ENCODE measurements around the gene KCND2. TPM values are rescaled to one million over a fixed set of nuclear protein-coding genes. Genes with fewer than 3 reads are reported as not detected.
A peak's percentile ranks its signal among the peaks of the same experiment; 100 is the strongest.

The KCND2 gene
- total RNA-seq, 1 donor from 2014 or later: 2.9 TPM

- TF ChIP-seq, protein P1, sequence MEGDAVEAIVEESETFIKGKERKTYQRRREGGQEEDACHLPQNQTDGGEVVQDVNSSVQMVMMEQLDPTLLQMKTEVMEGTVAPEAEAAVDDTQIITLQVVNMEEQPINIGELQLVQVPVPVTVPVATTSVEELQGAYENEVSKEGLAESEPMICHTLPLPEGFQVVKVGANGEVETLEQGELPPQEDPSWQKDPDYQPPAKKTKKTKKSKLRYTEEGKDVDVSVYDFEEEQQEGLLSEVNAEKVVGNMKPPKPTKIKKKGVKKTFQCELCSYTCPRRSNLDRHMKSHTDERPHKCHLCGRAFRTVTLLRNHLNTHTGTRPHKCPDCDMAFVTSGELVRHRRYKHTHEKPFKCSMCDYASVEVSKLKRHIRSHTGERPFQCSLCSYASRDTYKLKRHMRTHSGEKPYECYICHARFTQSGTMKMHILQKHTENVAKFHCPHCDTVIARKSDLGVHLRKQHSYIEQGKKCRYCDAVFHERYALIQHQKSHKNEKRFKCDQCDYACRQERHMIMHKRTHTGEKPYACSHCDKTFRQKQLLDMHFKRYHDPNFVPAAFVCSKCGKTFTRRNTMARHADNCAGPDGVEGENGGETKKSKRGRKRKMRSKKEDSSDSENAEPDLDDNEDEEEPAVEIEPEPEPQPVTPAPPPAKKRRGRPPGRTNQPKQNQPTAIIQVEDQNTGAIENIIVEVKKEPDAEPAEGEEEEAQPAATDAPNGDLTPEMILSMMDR (IDR thresholded peaks at IDR 0.05): no peak
- no peak for TF ChIP-seq EZH2 (IDR thresholded peaks at IDR 0.05)
- TF ChIP-seq EZH2phosphoT487 (IDR thresholded peaks at IDR 0.05): no peak
- Mint-ChIP-seq H3K4me3 (peak overlapping the region; percentile 99), H3K4me1 (peaks cover 7% of the 10 kb centered on the region), H3K36me3 (no peaks in the 10 kb centered on the region), H3K27ac (no peak overlapping the region), H3K9me3 (peaks cover 3% of the 10 kb centered on the region), H3K27me3 (ENCODE audit: insufficient read depth, low read depth) (peaks cover 13% of the 10 kb centered on the region)
- no peaks in the 10 kb centered on the region for H4K20me1 ChIP-seq (ENCODE audit: low read depth)
- peaks cover 5% of the 10 kb centered on the region for H3F3A ChIP-seq (ENCODE audit: low read depth)
- peaks cover 26% of the 10 kb centered on the region for H3K27me3 ChIP-seq
- H3K36me3 ChIP-seq: no peaks in the 10 kb centered on the region
- H3K9me3 ChIP-seq (ENCODE audit: low read depth): no peaks in the 10 kb centered on the region
- H3K4me1 ChIP-seq: no peaks in the 10 kb centered on the region
- H3K9ac ChIP-seq: no peak overlapping the region
- no peaks in the 10 kb centered on the region for H3K79me2 ChIP-seq (ENCODE audit: low read depth)
- no peak overlapping the region for H3K4me2 ChIP-seq
- H3K4me3 ChIP-seq: no peak overlapping the region
- DNase-seq (ENCODE audit: low spot score): peak; percentile 8
- no peak overlapping the region for H2AFZ ChIP-seq (replicated peaks)
- H3K27ac ChIP-seq: no peak overlapping the region
Measured at GRCh38 chr7:120274482-120274881, 1.5 kb downstream of the KCND2 start.

DNA sequence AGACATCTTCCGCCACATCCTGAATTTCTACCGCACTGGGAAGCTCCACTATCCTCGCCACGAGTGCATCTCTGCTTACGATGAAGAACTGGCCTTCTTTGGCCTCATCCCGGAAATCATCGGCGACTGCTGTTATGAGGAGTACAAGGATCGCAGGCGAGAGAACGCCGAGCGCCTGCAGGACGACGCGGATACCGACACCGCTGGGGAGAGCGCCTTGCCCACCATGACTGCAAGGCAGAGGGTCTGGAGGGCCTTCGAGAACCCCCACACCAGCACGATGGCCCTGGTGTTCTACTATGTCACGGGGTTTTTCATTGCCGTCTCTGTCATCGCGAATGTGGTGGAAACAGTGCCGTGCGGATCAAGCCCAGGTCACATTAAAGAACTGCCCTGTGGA is 1.9 kb downstream of the KCND2 start:
- Mint-ChIP-seq H3K36me3 (no peaks in the 10 kb centered on the region), H3K4me3 (peak overlapping the region; percentile 99), H3K9me3 (peaks cover 3% of the 10 kb centered on the region), H3K27ac (no peak overlapping the region), H3K27me3 (ENCODE audit: insufficient read depth, low read depth) (peaks cover 13% of the 10 kb centered on the region), H3K4me1 (peaks cover 7% of the 10 kb centered on the region)
- DNase-seq (ENCODE audit: low spot score): no peak
- no peaks in the 10 kb centered on the region for H3K4me1 ChIP-seq
- H3K4me3 ChIP-seq: no peak overlapping the region
- no peaks in the 10 kb centered on the region for H3K9me3 ChIP-seq (ENCODE audit: low read depth)
- no peaks in the 10 kb centered on the region for H4K20me1 ChIP-seq (ENCODE audit: low read depth)
- no peak overlapping the region for H3K4me2 ChIP-seq
- H3F3A ChIP-seq (ENCODE audit: low read depth): peaks cover 5% of the 10 kb centered on the region
- H2AFZ ChIP-seq (replicated peaks): no peak overlapping the region
- H3K79me2 ChIP-seq (ENCODE audit: low read depth): no peaks in the 10 kb centered on the region
- TF ChIP-seq EZH2 (IDR thresholded peaks at IDR 0.05) (no peak), EZH2phosphoT487 (IDR thresholded peaks at IDR 0.05) (no peak)
- TF ChIP-seq, protein P1 (IDR thresholded peaks at IDR 0.05): no peak
- H3K9ac ChIP-seq: no peak overlapping the region
- H3K27ac ChIP-seq: no peak overlapping the region
- H3K27me3 ChIP-seq: peaks cover 26% of the 10 kb centered on the region
- H3K36me3 ChIP-seq: no peaks in the 10 kb centered on the region

DNA sequence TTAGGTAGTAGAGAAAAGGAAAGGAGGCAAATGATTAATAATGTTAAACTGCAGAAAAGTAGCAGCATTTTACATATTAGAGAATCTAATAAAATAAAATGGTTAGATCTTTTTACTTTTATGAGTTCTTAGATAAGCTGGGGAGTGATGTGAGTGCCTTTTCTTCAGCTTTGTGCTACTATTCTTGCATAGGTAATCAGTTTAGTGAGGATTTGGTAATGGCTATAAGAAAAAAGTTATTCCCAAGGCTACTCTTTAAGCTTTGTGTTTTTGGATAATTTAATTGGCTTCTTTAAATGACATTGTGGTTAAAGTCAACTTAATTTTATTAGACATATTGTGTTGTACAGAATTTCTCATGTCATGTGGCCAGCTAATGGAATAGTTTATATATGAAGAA is 3.7 kb downstream of the KCND2 start:
- Histone ChIP-seq H2AFZ (replicated peaks) (no peak overlapping the region), H3K36me3 (no peaks in the 10 kb centered on the region), H3K4me3 (no peak overlapping the region), H3K9me3 (ENCODE audit: low read depth) (no peaks in the 10 kb centered on the region), H3F3A (ENCODE audit: low read depth) (peaks cover 5% of the 10 kb centered on the region), H3K27me3 (peaks cover 26% of the 10 kb centered on the region), H3K9ac (no peak overlapping the region), H3K79me2 (ENCODE audit: low read depth) (no peaks in the 10 kb centered on the region), H3K4me2 (no peak overlapping the region), H4K20me1 (ENCODE audit: low read depth) (no peaks in the 10 kb centered on the region), H3K4me1 (no peaks in the 10 kb centered on the region), H3K27ac (no peak overlapping the region)
- no peak overlapping the region for H3K4me3 Mint-ChIP-seq
- TF ChIP-seq EZH2 (IDR thresholded peaks at IDR 0.05): no peak
- no peak for TF ChIP-seq EZH2phosphoT487 (IDR thresholded peaks at IDR 0.05)
- TF ChIP-seq, protein P1 (IDR thresholded peaks at IDR 0.05): no peak
- H3K27ac Mint-ChIP-seq: no peak overlapping the region
- H3K27me3 Mint-ChIP-seq (ENCODE audit: insufficient read depth, low read depth): peaks cover 13% of the 10 kb centered on the region
- DNase-seq (ENCODE audit: low spot score): no peak
- H3K4me1 Mint-ChIP-seq: peaks cover 7% of the 10 kb centered on the region
- no peaks in the 10 kb centered on the region for H3K36me3 Mint-ChIP-seq
- peaks cover 3% of the 10 kb centered on the region for H3K9me3 Mint-ChIP-seq
